ENCODE measurements around the gene PLAC1.

PLAC1 gene

DNA sequence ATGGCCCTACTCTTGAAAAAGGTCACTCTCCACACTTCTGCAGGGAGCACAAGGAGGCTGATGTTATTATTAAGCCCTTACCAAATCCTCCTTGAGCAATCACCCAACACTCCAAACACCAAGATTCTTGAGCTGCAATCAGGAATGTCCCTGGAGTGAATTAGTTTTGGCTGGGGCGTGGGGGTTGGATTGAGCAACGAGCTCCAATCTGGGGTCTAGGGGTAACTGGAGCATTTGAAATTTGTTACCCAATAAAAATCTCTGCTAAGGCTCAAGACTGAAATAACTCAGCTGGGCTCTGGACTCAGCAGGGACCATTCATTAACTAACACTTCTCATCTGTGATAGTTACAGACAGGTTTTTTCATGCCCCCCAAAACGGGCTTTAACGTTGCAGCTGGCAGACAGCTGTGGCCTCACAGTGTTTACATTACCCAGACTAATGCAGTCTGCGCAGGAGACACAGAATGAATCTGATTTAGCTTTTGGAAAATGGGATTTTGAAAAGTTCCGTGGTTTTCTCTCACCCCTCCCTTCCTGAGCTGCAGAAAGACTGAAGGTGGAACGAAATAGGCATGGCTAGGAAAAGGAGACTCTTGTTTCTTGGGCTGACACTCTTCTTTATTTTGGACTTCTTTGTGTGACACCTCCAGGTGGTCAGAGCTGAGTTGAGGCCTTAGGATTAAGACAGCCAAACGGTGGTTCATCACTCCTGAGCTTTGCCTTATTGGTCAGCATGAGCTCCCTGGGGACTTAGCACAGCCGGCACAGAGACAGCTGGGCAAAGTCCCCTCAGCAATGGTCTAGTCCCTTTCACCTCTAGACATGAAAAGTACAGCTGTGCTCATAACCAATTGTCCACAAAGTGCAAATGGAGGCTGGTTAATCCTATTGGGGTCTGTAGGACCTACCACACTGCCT lies 26.6 kb downstream of the PLAC1 start:
- ATAC-seq = no peak

DNA sequence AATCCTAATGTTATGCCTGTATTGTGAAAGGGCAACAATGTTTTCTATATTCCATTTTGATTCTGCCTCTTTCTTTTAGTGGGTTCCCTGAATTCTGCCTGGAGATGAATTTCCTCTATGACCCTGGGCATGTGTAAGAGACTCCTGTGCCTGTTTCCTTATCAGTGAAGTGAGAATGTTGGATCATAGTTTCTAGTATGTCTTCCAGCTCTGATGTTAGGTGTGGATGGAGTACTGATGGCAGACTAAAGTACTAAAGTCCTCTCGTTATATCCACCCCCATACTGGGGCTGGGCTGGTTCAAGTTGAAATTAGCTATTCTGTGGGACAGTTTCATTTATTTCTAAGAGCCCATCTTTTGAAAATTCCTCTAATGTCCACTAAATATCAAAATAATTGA lies 29.6 kb downstream of the PLAC1 start:
- ATAC-seq = no peak

DNA sequence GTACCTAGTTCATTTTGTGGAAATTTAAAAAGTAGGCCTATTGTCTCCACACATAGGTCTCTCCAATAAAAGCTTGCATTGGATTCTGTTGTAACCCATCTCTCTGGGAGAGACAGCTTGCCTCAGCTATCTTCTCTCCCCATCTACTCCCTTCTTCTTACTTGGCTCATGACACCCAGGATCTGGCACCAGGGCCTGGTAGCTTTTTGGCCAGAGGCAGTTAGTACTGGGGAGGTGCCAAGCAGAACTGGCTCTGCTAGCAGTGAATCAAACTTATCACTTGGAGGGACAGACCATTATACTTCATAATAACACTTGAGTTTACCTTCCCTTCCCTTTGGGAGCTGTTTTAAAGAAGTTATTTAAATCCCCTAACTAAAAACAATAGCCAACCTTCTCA lies 31.8 kb downstream of the PLAC1 start:
- ATAC-seq = no peak

DNA sequence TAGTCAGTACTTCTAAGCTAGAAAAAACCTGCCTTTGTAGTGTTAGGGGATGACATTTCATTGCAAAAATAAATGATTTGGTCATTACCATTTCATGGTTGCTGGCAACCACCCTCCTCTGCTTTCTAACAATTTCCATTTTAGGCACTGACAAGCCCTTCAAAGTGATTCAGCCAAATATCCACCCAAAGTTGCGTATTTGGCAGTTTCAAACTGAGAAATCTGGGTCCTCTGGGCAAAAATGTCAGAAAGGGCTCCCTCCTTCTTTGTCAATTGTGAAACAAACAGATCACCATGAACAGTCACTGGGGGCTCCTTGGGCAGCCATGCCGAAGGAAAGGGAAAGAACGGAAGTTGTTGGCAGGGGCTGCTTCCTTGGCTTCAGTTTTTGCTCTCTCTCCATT lies 33.0 kb downstream of the PLAC1 start:
- ATAC-seq = peak; percentile 17 to 51

DNA sequence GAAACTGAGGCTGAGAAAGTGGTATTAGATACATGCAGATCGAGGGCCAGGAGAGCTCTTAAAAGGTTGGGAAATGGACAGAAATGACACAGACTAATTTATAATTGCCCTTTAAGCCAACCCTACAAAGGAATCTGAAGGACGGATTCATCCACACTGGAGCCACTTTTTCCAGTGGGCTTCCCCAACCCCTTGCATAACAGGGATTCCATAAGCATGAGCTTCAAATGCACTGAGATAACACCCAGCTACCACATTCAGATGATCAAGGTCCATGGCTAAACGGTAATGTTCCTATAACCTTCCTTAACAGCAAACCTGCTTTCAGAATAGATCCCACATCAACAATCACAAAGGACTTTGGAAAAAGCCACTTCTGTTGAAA lies 34.2 kb downstream of the PLAC1 start:
- ATAC-seq = no peak

DNA sequence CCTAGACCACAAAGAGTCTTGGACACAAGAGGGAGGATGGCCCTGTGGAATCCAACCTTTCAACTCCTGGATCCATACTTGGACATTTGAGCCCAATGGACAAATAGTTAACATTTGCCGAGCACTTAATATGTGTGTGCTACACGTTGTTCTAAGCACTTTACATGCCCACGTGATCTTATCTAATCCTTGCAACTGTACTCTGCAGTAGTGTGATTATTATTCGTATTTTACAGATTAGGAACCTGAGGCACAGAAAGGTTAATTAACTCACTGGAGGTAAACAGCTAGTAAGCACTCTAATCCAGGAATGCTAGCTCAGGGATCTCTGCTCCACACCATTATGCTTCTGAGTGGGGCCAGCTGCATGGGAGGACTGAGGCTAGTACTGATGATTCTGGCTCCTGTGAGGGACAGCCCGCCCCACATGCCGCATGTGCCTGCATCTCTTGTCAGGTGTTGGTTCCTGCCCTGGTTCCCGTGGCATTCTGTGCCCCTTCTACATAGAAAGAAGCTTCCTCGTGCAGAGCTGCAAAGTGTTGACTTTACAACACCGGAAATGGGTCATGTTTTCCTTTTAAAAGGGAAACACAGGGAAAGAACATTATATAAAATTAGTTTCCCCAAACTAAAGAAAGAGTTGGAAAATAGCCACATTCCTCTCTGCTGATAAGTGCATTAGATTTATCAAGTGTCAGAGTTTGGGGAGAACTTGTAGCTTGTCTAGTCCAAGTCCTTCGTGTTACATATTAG lies 34.8 kb downstream of the PLAC1 start:
- ATAC-seq = no peak

DNA sequence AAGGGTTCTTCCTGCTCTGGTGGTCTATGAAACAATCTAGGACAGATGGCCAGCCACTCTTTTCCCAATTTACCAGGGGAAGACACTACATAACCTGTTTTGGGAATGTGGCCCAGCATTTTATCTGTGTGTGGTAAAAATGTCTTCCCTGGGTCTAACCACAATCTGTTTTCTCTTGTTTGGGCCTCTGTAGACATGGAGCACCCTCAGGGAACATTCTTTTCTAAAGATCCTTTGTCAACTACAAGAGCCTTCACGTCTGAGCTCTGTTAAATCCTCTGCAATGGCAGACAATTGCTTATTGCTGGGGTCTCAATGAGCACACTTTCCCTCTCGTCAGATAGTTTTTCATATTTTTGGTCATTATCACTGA lies 35.5 kb downstream of the PLAC1 start:
- no peak for ATAC-seq

DNA sequence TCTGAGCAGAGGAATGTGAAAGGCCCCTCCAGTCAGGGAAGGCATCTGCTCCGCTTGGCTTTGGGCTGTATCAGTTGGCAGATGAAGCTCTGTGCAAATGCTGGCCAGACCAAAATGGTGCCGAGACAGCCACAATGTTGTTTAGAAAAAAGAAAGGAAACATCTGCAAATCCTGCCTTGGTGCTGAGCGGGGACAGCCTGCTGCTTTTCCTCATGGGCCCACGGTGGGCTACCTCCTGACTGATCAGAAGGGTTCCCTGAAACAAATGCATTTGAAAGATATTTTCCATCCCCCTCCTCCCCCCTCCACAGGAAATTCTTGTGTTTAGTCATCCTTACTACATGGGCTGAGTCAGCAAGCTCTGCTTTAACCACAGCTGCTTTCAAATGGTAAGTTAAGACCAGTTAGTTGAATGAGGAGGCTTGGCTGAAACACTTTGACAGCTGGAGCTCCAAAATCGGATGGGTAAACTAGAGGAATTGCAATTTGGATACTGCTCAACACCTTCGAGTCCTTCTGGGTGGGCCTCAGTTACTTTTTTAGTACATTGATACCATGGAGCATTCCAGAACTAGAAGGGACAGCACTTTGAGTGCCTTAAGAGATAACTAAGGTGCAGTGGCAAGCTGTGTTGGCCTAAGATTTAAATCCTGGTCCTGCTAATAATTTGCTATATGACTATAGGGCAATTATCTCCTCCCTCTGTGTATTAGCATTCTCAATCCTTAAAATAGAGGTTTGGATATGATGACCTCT lies 36.0 kb downstream of the PLAC1 start:
- ATAC-seq = peak; percentile 71 to 76

DNA sequence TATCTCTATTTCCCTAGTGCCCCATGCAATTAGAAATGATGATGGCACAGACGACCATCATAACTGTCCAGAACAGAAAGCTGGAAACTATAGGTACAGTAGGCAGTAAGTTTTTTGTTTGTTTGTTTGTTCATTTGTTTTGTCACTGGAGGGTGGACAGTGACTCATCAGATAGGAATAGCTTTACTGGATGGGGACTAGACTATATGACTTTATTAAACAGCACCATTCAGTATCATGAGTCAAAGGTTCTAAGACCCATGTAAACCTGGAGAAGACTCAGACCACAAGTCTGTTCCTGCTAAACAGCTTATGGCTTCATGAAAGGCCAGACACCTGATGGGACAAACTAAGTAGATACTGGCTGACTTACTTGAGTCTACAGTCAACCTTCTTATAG lies 38.4 kb downstream of the PLAC1 start:
- ATAC-seq = no peak

DNA sequence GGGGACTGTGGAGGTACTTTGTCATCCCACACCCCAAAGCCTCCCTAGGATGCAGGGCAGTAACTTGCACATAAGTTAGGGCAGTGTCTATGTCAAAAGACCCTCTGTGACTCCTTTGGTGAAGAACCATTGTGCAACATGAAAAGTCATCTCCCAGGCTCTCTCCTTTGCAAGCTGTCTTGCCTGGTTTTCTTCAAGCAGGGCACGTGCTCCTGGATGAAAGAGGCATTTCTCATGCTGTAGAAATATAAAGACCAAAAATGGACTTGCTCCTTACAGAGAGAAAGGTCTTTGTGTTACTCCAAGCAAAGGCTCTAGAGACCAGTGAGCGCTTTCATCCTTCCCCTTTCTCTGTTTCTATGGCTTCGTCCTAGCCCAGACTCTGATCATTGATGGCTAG lies 44.9 kb downstream of the PLAC1 start:
- no peak for ATAC-seq

DNA sequence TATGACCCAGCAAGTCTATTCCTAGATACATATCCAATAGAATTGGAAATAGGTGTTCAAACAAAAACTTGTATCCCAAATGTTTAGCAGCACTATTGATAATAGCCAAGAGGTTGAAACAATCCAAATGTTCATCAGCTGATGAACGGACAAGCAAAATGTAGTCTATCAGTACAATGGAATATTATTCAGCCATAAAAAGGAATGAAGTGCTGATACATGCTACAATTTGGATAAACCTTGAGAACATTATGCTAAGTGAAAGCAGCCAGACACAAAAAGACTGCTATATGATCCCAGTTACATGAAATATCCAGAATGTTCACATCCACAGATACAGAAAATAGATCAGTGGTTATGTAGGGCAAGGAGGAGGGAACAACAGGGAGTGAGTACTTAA lies 50.1 kb downstream of the PLAC1 start:
- no peak for ATAC-seq

DNA sequence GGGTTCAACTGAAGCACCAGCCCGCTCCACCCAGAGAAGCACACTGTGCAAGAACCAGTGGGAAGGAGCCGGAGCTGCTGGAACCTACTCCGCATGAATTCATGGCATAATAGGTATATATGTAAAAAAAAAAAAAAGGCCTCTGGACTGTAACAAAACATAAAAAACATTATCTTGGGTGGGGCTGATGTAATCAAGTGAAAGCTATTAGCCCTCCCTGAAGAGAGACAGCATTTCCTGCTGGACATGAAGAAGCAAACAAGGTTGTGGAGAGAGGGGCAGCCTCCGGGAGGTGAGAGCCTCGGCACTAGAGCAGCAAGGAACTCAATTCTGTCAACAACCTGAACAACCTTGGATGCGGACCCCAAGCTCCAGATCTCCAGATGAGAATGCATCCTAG lies 50.7 kb downstream of the PLAC1 start:
- no peak for ATAC-seq

DNA sequence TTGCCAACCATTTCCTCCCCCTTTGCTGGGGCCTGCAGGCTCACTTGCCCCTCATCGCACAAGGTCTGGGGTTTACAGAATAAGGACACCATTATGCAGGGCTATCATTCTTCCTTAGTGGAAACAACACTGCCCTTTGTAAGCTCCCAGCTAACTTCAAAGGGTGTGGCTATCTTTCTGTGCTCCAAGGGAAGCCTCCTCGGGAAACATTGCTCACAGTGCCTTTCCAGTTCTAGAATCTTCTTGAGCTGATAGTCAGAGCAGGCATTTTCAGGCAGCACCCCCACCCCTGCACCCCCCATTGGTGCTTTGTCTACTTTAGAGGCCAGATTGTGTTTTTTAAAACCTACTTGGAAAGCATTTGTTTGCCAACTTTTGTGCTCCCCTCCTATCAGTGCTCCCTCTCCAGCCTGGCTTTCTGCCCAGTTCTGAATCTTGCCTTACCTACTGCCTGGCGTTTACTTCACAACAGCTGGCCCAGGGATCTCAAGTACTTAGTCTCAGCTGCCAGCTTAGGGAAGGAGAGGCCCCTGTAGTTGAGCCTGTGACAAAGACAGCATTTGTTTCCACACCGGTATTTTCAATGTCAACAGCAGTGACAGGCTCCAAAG lies 53.5 kb downstream of the PLAC1 start:
- ATAC-seq = no peak

DNA sequence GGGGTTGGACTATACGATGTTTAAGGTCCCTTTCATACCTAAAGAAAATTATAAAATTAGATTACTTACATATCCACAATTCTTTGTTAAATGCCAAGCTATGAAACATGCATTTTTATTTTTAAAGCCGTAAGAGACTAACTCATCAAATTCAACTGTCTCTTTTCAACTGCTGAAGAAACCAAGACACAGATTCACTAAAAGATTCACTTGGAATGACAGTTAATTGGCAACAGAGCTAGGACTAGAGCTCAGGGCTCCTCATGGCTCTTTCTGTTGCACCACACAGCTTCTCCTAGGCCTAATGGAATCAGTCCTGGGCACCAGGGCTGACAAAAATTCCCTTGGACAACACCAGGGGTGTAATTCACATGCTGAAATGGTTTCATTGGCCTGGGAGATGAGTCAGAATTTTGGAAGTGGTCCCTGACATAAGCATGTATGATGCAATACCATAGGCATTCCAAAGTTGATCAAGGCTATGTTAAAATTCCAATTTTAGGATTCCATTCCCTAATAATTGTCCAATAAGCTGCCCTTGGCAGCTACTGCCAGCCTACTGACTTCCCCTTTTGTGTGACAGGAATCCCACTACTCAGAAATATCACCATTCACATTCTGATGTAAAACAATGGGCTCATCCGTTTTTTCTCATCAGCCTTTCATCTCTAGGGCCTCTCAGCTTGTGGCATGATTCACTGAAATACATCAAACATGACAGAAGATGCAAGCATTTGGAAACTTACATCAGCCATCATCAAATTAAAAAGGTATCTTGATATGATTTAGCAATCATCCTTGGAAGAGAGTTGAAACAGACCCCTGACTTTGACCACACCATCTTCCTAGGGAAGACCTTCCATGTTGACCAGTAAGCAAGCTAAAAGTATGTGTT lies 54.2 kb downstream of the PLAC1 start:
- no peak for ATAC-seq

DNA sequence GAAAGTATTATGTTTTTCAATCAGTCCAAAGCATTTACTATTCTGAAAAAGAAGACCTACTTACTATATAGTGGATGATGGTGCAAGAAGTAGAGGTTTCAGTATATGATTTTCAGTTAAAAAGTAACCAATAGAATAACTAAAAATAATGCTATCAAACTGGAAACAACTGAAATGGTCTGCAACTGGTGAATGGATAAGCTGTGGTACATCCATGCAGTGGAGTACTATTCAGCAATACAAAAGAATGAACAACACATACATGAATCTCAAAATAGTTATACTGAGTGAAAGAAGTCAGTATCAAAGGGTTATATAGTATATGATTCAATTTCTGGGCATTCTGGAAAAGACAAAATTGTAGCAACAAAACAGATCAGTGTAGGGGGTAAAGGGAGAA lies 55.9 kb downstream of the PLAC1 start:
- no peak for ATAC-seq

DNA sequence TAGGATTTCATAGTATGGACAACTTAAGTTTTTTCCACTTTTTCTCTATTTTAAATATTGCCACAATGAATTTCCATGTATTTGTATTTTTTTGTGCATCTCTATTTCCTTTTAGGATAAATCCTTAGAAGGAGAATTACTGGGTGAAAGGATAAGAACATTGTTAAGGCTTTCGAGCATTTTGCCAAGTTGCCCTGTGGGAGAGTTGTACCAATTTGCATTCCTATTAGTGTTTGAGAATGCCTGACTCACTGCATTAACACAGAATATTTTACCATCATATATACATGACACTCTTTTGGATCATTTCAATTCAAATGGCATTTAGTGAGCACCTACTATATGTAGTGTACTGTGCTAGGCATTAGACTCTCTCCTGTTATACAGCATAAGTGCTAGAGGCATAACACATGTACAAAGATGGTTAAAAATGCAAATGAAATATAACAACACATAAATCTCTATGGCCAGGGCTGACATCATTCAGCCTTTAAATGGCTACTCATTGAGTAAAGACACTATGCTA lies 57.0 kb downstream of the PLAC1 start:
- ATAC-seq = no peak

DNA sequence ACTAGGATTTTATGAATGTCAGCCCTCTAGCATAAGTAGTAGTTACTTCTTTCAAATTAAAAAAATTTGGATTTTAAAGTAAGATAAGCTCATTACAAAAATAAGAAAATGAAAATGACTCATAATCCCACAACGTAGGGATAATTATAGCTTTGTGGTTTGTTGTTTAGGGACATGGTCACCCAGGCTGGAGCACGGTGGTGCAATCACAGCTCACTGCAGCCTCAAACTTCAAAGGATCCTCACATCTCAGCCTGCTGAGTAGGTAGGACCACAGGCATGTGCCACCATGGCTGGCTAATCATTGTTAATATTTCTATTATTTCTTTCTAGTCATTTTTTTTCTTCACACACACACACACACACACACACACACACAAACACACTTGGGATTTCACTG lies 57.6 kb downstream of the PLAC1 start:
- ATAC-seq = no peak

DNA sequence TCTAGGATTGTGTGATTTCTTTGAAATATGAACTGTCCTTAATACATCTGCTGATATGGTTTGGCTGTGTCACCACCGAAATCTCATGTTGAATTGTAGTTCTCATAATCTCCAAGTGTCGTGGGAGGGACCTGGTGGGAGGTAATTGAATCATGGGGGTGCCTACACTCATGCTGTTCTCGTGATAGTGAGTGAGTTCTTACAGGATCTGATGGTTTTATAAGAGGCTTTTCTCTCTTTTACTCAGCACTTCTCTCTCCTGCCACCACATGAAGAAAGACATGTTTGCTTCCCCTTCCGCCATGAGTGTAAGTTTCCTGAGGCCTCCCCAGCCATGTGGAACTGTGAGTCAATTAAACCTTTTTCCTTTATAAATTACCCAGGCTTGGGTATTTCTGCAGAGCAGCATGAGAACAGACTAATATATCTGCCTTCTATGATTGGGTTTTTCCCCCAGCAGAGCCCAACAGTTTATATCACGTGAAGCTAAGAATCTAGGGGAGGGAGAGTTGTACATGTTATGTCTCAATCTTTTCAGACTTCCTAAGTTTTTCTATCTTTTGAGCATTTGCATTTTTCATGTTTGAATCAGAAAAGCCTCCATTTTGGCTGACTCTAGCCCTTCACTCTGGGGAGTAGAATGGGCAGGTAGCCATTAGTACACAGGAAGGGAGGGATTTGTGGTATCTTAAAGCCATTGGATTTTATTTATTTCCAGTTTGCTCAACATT lies 58.9 kb downstream of the PLAC1 start:
- peak; percentile 80 to 88 for ATAC-seq

DNA sequence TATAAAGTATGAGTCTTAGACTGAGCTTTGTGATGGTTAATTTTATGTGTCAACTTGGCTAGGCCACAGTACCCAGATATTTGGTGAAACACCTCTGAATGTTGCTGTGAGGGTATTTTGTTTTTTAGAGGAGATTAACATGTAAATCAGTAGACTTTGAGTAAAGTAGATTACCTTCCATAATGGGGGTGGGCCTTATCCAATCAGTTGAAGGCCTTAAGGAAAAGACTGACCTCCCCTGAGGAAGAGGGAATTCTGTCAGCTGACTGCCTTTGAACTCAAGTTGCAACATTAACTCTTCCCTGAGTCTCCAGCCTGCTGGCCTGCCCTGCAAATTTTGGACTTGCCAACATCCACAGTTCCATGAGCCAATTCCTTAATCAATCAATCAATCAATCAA lies 66.0 kb downstream of the PLAC1 start:
- ATAC-seq = no peak

DNA sequence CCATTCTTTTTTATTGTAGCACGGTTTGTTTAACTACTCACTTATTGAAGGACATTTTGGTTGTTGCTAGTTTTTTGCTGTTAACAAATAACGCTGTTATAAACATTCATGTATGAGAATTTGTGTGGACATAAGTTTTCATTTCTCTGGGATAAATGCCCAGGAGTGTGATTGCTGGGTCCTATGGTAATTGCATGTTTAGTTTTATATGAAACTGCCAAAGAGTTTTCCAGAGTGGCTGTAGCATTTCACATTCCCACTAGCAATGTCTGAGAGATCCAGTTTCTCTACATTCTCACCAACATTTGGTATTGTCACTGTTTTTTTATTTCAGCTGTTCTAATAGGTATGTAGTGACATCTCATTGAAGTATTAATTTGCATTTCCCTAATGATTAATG lies 66.8 kb downstream of the PLAC1 start:
- no peak for ATAC-seq

DNA sequence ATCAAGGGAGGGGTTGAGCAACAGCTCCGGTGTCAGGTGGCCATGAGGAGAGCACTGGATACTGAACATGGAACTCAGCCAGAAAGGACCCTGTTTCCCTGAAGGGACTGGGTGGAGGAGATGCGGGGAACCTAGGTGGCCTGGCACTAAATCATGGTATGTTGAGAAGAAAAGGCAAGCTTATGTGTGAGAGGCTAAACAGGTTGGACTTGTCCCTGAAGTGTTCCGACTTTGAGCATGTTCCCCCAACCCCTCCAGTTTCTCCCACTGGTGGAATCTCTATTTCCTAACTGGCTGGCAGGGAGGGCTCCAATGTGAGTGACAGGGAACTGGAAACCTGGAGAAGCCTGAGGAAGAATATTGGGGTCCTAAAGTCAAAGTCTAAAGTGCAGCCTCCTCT lies 69.5 kb downstream of the PLAC1 start:
- ATAC-seq = no peak

All from activated CD4-positive, CD25-positive, alpha-beta regulatory T cell treated with anti-CD3 and anti-CD28 coated beads, Interleukin-2, amount 50 U/mL, for 24 hours (primary cell).